HG03095 (cell line): ENCODE results near the gene KIF7.
"Not testable (repeated sequence)": the region's sequence is repeated elsewhere in the genome, so short reads cannot be mapped to it uniquely, and the experiment has no call there.

ENCODE experiments used
- ATAC-seq: cut with Tn5 transposase; IDR thresholded peaks from one replicate; pipeline ENCODE4 v1.9.1; 2021; ENCODE audit warnings: moderate library complexity; ENCODE audit not compliant: unreplicated experiment

The KIF7 gene, protein sequence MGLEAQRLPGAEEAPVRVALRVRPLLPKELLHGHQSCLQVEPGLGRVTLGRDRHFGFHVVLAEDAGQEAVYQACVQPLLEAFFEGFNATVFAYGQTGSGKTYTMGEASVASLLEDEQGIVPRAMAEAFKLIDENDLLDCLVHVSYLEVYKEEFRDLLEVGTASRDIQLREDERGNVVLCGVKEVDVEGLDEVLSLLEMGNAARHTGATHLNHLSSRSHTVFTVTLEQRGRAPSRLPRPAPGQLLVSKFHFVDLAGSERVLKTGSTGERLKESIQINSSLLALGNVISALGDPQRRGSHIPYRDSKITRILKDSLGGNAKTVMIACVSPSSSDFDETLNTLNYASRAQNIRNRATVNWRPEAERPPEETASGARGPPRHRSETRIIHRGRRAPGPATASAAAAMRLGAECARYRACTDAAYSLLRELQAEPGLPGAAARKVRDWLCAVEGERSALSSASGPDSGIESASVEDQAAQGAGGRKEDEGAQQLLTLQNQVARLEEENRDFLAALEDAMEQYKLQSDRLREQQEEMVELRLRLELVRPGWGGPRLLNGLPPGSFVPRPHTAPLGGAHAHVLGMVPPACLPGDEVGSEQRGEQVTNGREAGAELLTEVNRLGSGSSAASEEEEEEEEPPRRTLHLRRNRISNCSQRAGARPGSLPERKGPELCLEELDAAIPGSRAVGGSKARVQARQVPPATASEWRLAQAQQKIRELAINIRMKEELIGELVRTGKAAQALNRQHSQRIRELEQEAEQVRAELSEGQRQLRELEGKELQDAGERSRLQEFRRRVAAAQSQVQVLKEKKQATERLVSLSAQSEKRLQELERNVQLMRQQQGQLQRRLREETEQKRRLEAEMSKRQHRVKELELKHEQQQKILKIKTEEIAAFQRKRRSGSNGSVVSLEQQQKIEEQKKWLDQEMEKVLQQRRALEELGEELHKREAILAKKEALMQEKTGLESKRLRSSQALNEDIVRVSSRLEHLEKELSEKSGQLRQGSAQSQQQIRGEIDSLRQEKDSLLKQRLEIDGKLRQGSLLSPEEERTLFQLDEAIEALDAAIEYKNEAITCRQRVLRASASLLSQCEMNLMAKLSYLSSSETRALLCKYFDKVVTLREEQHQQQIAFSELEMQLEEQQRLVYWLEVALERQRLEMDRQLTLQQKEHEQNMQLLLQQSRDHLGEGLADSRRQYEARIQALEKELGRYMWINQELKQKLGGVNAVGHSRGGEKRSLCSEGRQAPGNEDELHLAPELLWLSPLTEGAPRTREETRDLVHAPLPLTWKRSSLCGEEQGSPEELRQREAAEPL (N-terminal part only)

DNA sequence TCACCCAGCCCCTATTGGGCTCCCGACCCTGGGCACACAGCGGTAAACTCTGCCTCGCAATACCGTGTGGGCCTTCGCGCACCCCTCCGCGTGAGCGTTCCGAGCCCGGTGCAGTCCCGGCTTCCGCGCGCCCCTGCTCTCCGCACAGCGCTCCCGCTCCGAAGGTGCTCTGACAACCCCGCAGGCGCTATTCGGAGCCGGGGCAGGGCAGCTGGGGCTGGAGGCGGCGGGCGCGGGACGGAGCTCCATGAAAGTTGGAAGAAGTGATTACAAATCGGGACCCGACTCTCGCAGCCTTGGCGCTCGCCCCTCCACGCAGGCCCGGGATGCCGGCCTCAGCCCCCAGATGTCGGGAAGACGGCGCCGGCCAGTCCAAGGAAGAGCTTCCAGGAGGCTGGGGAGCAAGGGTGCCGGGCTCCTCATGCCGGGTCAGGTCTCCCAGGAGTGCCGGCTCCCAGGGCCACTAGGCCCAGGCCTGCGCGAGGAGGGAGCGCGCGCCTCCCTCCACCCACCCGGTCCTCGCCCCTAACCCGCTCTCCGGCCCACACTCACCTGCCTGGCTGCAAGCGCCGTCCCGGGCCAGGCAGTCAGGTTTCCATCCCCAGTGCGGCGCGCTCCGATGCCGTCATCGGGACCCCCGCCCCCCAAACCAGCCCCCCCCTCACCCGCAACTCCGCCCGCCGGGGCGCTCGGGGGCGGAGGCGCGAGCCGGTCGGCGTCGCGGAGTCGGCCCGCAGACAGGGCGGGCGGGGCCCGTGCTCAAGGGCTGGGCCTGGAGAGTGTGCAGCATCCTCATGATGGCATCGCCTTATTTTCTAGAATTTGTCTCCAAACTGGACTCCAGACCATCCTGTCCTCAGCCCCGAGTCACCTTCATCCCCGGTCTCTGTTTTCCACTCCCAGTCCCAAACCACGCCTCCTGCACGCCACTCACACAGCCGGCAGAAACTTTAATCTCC is at the start of gene KIF7:
TSS of gene KIF7 (minus strand) at position 621 of the 959 bp plus-strand sequence. CDS start 2,537 bp downstream, outside the sequence.
- no peak for ATAC-seq

DNA sequence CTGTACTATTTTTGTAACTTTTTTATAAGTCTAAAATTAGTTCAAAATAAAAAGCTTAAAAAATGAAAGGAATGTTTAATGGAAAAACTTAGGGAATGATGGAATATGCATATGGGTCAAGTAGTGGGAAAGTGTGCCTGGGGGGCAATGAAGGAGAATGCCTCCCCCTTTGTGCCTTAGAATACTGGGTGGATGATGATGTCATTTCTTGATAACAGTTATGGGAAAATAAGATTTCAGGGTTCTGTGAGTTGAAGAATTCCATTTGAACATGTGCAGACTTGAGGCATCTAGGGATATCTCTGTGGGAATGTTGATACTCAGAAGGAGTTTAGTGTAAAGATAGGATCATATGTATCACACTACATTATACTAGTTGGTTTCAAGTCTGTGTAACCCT is 49.1 kb upstream of the KIF7 start:
- no peak for ATAC-seq

DNA sequence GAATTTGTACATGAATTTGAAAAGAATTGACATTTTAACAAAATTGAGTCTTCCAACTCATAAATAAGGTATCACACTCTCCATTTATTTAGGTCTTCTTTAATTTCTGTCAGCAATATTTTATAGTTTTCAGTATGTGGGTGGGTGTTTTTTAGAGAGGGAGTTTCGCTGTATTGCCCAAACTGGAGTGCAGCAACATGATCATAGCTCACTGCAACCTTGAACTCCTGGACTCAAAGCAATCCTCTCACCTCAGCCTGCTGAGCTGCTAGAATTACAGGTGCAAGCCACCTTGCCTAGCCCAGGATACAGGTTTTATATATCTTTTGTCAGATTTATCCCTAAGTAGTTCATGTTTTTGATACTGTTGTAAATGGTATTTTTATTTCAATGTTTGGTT is 39.9 kb upstream of the KIF7 start:
- ATAC-seq: no peak

DNA sequence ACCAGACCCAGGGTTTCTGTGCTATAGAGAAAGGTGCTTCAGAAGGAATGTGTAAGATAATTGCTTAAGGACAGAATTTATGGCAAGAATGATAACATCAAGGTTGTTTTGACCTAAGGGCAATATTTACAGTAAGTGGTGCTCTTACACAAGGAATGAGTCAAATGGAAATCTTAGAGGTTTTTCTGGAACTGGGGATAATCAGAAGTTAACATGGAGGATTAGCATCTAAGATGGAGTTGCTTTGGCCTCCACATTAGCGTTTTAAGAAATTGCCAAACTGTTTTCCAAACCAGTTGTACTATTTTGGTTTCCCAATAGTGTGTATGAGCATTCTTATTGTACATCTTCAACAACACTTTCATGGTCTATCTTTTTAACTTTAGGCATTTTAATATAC is 38.4 kb upstream of the KIF7 start:
- ATAC-seq: no peak

DNA sequence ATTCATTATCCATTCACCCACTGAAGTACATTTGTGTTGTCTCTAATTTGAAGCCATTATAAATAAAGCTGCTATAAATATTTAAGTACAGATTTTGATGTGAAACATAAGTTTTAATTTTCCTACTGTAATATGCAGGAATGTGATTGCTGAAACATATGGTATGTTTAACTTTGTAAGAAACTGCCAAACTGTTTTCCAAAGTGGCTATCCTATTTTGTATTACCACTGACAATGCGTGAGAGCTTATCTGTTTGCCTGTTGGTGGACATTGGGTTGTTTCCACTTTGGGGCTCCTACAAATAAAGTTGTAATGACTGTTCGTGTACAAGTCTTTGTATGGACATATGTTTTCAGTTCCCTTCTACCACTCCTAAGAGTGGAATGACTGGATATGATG is 37.8 kb upstream of the KIF7 start:
- ATAC-seq: no peak

DNA sequence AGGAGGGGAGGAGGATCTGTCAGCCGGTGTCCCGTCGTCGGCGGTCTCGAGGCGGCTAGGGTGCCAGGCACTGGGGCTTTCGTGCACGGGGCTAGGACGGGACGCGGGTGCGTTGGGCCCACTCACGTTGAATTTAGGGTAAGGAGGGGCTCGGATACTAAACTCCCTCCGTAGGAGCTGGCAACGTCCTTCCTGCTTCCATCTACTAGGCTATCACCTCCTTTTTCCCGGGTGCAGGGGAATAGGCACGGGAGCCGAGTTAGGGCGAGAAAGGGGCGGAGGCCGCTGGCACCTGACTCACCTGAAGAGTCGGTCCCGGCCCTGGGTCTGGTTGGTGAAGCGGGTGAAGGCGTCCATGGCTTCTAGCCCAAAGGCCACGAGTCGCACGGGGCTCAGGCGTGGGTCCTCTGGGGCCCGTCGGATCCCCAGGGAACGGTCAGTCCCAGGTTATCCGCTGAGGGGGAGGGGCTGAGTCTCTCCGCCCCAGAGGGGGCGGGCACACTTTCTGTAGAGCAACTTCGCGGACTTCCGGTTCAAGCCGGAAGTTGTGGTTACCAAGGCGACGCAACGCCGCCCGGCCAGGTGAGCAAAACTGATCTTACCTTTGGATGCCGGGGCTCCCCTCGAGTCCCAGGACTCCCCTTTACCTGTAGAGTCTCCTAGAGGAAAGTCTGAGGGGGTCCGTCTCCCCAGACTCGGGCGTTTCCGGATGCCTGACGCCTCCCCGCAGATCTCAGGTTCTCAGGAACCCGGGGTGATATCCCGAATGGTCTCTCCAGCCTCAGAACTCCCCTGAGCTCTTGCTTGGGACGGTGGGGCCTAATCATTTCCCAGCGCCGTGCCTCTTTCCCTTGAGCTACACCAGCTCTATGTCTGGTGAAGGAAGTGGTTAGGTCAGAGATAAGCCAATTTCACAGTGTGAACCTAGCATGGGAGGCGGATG is 35.3 kb upstream of the KIF7 start, which contains the start of the genes PEX11A and WDR93:
TSS of gene PEX11A (minus strand) at position 479 of the 943 bp plus-strand sequence. CDS start at position 357, 122 bp downstream.
TSS of gene WDR93 (plus strand) at position 536 of the 943 bp plus-strand sequence. CDS start 10,936 bp downstream, outside the sequence.
- peak; percentile 86 for ATAC-seq

DNA sequence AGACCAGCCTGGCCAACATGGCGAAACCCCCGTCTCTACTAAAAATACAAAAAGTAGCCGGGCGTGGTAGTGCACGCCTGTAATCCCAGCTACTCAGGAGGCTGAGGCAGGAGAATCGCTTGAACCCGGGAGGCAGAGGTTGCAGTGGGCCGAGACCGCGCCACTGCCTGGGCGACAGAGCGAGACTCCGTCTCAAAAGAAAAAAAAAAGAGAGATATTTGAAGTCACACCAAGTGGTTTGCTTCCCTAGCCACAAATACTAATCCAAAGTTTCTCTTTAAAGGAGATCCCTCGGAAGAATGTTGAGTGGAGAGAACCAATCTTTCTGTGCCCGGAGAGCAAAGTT is 34.6 kb upstream of the KIF7 start:
- not testable (repeated sequence) for ATAC-seq

DNA sequence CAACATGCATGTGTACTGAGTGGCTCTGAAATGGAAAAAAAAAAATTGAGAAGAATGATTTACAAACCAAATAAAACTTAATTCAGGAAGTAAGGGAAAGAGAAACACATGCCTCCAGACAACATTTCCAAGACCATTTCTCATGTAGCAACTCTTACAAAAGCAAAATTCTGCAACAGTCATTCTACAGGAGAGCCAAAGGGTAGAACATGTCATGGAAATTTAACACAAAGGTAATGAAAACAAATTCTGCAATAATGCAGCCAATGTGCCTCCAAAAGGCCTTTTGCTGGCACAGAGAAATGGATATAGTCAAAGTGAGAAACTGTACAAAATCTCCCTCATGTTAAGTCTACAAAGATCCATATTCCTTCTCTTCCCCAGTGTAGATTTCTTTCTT is 31.3 kb upstream of the KIF7 start:
- ATAC-seq: no peak

DNA sequence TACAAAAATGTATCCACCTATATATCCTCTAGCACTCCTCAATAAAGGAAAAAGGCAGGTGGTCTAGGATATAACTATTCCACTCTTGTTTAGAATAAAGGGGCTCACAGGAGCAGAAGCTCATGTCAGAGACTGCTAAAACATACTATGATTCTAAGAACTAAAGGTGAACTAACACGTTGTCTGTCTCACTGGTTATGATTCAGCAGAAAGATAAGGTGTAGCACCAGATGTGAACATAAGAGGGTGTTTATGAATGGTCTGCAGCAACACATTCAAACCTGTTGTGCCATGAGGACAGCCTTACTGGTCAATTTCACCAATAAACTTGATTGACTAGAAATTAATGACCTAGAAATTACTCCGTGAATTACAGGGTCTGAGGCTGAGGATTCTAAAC is 30.7 kb upstream of the KIF7 start:
- ATAC-seq: no peak

DNA sequence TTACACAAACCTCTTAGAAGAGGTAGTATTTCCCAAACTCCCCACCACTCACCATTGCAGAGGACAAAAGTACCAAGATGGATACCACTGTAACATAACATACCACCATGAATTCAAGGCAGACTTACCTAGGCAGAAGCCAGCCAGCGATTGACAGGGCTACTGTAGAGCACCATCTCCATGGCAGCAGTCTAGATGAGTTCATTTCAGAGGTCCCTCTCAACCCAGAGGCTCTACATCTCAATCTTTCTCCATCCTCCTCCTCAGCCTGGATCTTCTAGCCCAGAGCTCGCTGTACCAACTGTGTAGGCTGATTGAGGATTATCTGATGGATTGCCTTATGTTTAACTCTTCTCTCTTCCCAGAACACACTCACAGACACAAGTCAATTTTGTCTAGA is 25.9 kb upstream of the KIF7 start:
- ATAC-seq: no peak

DNA sequence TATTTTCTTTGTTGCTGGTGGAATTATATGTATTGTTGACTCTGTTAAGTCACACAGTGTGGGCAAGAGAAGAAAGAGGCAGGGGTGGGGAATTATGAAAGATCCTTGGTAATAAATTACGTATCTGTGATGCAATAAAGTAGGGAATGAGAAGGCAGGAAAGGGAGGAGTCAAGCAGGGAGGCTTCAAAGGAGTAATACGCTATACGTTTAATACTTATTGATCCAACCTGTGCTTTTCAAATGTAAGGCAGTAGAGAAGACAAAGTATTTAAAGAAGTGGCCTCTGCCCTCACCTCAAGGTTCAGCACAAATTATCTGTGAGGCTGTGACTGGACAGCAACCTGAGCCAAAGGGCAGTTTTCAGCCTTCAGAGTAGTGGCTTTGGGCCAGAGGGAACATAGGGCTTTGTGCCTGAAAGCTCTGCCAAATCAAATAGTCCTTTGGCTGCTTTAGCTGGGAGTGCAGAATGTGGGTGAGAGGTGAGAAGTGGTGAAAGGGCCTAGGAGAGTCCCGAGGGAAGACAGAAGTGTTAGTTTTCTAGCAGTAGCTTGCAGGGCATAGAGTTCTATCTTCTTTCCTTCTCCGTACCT is 25.1 kb upstream of the KIF7 start:
- no peak for ATAC-seq

DNA sequence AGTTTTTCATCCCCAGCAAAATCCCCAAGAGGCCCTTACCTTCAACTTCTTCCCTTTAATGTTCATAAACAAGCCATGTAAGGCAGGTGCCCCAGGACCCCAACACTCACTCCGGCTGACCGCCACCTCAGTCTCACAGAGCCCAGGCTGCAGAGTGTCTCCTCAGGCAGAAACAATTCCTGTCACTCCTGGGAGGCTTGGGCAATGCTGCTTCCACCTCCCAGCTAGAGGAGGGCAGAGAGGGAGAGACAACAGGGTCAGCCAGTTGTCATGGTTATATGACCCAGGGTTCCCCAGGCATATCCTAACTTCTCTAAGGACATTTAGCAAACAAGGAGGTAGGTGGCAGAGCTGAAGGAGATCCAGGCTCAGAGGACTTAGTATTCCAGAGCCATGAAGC is 23.9 kb upstream of the KIF7 start, which contains the start of gene PLIN1:
TSS of gene PLIN1 (minus strand) at position 156 of the 400 bp plus-strand sequence. CDS start 1,878 bp downstream, outside the sequence.
- ATAC-seq: no peak

DNA sequence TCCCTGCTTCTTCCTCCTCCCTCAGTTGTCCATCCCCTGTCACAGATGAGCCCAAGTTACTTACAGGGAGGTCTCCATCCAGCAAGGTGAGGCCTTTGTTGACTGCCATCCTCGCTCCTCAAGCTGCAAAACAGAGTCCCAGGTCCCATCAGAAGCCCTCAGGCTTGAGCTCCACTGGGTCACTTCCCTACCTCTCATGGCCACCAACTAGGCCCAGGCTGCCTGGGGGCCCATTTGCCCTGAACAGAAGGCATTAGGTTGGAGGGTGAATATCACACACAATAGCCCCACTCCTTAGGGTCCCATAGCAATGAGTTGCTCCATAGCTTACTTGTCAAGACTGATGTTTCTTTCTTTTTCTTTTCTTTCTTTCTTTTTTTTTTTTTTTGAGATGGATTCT is 22.1 kb upstream of the KIF7 start:
- no peak for ATAC-seq

DNA sequence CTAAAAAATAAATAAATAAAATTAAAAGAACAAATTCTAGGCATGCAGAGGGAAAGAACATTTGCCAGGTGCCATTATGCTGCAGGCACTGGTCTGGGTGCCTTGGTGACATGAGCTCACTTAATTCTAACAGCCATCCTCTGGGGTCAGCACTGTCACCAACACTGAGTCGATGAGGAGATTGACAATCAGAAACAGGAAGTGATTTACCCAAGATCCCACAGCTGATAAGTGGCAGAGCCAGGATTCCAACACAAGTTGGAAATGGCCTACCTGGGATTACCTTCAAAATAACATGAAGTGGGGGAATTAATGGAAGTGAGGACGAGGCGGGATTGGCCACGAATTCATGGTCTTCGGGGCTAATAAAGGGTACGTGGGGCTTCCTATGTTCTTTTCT is 20.3 kb upstream of the KIF7 start:
- ATAC-seq: no peak

DNA sequence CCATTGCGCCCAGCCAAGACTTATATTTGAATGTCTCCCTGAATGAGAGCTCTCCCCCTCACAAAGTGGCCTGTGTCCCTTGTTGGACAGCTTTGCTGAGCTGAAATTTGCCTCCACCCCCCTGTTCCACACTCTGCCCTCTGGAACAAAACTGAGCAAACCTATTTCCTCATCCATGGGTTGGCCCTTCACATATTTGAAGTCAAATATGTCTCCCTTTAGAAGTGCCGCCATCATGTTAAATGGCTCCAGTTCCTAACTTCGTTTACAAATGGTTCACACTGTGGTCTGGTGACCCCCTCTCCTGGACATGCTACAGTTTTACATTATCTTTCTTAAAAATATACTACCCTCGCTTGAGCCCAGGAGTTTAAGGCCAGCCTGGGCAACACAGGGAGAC is 19.3 kb upstream of the KIF7 start:
- ATAC-seq: no peak

DNA sequence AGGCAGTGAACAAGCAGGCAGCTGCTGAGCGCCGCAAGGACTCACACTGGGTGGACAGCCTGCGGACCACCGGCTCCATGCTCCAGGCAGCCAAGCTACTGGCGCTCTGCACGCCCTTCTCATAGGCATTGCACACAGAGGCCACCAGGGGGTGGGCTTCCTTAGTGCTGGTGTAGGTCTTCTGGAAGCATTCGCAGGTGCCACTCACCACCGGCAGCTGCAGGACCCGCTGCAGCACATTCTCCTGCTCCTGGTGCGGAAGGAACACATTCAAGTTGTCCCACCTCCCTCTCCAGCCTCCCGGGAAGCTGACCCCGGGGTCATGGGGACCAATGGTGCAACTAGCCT is 17.9 kb upstream of the KIF7 start:
- no peak for ATAC-seq

DNA sequence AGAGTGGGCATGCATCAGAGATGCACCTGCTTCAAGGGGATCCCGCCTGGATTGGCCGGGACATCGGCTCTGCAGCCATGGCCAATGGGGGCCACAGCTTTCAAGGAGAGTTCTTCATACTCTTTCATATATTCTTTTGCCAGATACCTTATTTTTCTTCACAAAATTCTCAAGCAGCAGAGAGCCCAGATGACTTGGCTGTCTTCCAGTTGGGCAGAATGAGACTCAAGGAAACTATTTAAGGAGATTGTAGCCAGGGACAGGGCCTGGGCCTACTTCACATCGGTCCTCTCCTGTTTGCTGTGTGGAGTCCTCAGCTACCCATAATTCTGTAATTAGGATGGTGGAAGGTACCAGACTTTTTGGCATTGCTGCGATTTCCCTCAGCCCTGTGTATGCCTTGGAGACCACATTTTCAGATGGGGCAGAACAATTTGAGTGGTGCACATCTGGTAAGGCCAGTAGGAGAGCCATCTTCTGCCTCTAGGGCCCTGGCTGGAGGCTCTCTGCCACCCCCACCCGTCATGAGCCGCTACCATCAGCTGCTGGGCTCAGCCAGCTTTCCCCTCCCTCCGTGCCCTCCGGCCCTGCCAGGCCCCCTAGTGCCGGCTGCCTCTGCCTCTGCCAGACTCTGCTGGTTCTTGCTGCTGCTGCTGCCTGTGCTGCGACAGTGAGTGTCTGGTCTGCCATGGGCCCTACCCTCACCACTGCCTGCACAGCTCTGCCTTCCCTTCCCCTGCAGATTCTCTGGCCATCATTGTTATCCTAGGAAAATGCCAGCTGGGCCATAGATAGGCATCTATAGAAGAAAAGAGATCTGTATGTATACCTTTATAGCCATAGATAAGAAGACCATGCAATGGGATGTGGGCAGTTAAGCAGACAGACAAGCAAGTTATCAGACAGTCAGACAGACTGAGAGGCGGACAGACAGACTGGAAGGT is 17.2 kb upstream of the KIF7 start:
- no peak for ATAC-seq
